HG02973 (cell line): Measurements from ENCODE around the gene ZSWIM3.
"Not testable (repeated sequence)": the region's sequence is repeated elsewhere in the genome, so short reads cannot be mapped to it uniquely, and the experiment has no call there.

Source experiments
- ATAC-seq: cut with Tn5 transposase; IDR thresholded peaks from one replicate; pipeline ENCODE4 v1.9.1; 2021; ENCODE audit warnings: moderate library complexity; ENCODE audit not compliant: unreplicated experiment

ZSWIM3 gene

DNA sequence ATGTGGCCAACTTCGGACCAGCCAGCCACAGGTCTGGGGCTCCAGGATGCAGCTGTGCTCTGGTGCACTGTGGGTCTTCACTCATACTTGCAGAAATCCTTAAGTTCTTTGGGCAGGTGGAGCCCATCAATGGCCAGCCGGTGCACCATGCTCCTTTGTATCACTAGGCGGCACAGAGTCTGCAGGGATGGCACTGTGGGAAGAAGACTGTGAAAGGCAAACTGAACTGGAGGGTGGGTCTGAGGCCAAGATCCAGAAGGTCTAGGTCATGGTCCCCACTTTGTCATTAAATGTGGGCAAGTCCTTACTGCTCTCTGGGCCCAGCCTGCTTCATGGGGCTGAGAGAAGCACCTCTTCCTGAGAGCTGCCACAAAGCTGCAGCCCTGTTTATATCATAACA is 31.3 kb downstream of the ZSWIM3 start:
- no peak for ATAC-seq

- ATAC-seq, result peak; percentile 25
These were observed 32.9 kb downstream of the ZSWIM3 start for GRCh38 chr20:45890077-45890984.

DNA sequence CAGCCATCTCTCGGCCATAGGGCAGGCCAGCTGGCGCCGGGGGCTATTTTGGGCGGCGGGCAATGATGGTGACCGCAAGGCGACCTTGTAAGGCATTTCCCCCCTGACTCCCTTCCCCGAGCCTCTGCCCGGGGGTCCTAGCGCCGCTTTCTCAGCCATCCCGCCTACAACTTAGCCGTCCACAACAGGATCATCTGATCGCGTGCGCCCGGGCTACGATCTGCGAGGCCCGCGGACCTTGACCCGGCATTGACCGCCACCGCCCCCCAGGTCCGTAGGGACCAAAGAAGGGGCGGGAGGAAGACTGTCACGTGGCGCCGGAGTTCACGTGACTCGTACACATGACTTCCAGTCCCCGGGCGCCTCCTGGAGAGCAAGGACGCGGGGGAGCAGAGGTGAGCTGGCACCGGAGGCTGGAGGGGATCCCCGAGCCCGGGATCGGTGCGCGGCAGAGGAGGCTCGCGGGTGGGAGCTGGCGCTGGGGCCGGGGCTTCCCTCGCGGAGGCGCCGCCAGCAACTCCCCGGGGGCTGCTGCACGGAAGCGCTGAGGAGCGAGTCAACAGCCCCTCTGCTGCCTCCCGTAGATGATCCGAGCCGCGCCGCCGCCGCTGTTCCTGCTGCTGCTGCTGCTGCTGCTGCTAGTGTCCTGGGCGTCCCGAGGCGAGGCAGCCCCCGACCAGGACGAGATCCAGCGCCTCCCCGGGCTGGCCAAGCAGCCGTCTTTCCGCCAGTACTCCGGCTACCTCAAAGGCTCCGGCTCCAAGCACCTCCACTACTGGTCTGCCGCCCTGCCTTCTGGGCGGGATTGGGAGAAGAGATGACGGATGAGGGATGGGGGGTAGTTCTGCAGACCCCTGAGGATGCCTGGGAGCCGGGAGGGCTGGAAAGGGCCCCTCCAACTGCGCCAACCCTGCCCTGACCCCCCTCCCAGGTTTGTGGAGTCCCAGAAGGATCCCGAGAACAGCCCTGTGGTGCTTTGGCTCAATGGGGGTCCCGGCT is 33.9 kb downstream of the ZSWIM3 start, which contains the start of the genes CTSA and NEURL2:
Gene CTSA, plus strand, starts transcription at position 351 of the 999 bp plus-strand sequence. Its CDS starts 234 bp downstream, at position 585.
Gene NEURL2, minus strand, starts transcription at position 224 of the 999 bp plus-strand sequence. Its CDS starts 217 bp downstream, at position 7.
- peak; percentile 66 for ATAC-seq

GRCh38 chr20:45892049-45892825 is 34.8 kb downstream of the ZSWIM3 start:
- no peak for ATAC-seq

- no peak for ATAC-seq
These were observed 35.5 kb downstream of the ZSWIM3 start for GRCh38 chr20:45892828-45893500.

GRCh38 chr20:45893831-45894230 is 36.4 kb downstream of the ZSWIM3 start:
- no peak for ATAC-seq

DNA sequence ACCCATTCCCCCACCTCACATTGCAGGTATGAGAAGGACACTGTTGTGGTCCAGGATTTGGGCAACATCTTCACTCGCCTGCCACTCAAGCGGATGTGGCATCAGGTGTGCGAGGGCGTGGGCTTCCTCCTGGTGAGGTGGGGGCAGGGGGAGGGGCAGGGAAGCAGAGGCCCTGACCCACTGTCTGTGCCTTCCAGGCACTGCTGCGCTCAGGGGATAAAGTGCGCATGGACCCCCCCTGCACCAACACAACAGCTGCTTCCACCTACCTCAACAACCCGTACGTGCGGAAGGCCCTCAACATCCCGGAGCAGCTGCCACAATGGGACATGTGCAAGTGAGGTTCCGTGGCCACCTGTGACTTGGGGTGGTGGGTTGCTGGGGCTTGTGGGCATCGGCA is 37.4 kb downstream of the ZSWIM3 start:
- no peak for ATAC-seq

DNA sequence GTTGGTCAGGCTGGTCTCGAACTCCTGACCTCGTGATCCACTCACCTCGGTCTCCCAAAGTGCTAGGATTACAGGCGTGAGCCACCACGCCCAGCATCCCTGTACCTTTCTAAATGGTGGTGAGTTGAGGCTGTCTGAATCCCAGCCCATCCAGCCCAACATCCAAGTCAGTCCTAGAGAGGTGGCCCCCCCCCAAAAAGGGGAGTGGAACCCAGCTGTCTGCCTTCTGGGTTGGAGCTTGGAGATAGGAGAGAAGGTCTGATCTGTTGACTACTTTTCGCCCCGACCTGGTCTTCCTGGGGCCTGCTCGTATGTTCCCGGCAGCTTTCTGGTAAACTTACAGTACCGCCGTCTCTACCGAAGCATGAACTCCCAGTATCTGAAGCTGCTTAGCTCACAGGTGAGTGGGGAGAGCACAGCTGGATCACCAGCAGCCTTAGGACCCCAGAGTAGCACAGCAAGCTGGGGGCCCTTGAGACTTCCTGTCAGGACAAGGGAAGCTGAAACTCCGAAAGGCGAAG is 39.3 kb downstream of the ZSWIM3 start:
- no peak for ATAC-seq

GRCh38 chr20:45897289-45897688 is 39.9 kb downstream of the ZSWIM3 start:
- ATAC-seq, result no peak

DNA sequence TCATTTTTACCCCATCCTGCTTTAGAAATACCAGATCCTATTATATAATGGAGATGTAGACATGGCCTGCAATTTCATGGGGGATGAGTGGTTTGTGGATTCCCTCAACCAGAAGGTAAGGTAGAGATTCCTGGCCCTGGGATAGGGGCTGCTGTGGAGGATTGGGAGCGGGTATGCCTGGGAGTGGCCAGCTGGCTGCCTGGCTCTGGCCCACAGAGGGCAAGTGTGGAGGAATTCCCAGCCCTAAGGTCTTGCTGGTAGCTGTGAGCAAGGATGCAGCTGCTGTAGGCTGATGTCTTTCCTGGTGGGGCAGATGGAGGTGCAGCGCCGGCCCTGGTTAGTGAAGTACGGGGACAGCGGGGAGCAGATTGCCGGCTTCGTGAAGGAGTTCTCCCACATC is 40.3 kb downstream of the ZSWIM3 start:
- ATAC-seq, result no peak

GRCh38 chr20:45898285-45898684 is 40.9 kb downstream of the ZSWIM3 start:
- ATAC-seq, result no peak

- ATAC-seq, result no peak
These were observed 41.8 kb downstream of the ZSWIM3 start for GRCh38 chr20:45899046-45899835.

- not testable (repeated sequence) for ATAC-seq
These were observed 43.9 kb downstream of the ZSWIM3 start for GRCh38 chr20:45901332-45901731.

DNA sequence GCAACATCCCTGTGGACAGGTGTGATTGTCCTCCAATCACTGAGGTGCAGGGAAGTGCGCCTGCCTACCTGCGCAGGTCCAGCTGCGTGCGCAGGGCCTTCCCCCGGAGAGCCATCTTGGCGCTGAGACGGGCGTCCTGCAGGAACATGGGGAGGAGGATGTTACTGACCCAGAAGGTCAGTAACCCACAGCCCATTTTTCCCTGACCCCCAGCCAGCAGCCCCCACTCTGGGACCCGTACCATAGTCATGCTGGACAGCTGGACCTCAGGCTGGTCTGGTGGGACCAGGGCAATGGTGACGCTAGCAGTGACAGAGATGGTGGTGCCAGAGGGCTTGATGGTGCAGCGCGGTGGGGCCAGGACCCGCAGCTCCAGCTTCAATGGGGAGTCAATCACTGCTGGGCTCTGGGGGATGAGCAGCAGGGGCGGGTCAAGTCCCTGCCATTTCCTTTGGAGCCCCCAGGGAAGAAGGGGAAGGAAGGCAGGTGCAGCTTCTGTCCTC is 44.8 kb downstream of the ZSWIM3 start:
- no peak for ATAC-seq

GRCh38 chr20:45904583-45905504 is 47.4 kb downstream of the ZSWIM3 start:
- ATAC-seq, result no peak

- no peak for ATAC-seq
These were observed 48.2 kb downstream of the ZSWIM3 start for GRCh38 chr20:45905505-45906079.

- no peak for ATAC-seq
These were observed 50.0 kb downstream of the ZSWIM3 start for GRCh38 chr20:45907219-45907948.
